ENCODE data around the gene PIK3CA. TPM values are rescaled to one million over a fixed set of nuclear protein-coding genes. Genes with fewer than 3 reads are reported as not detected.

Gene PIK3CA
- total and polyA plus RNA-seq, 10 donors = 4.9 to 40.2 (median 30.9) TPM

GRCh38 chr3:179279837-179280236 lies 131.7 kb downstream of the PIK3CA start:
- Histone ChIP-seq H3K4me1 (no peaks in the 10 kb centered on the region), H3K9me3 (no peaks in the 10 kb centered on the region), H3K27me3 (replicated peaks in 1 of 7) (peaks cover 0 to 10% (median 0%) of the 10 kb centered on the region in 7 donors), H3K27ac (no peak overlapping the region), H3K4me3 (no peak overlapping the region), H3K36me3 (no peaks in the 10 kb centered on the region)
- intact Hi-C loops (cut with DNase I; ENCODE audit: low total_unique reads) = no loop called here
- 63 to 97% (median 94%) methylated on average over 1 of the region's 1 CpG for WGBS, 5 donors
- DNase-seq = no peak
- no peak for TF ChIP-seq POLR2A (IDR thresholded peaks at IDR 0.05)

DNA sequence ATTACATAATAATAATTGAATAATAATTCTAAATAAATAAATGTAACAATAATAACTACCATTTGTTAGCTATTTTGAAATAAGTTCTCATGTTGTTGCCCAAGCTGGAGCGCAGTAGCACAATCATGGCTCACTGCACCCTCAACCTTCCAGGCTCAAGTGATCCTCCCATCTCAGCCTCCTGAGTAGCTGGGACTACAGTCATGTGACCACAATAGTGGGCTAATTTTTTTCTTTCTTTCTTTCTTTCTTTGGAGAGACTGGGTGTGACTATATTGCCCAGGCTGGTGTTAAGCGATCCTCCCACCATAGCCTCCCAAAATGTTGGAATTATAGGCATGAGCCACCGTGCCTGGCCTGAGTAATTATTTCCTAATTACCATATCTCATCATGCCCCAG lies 133.7 kb downstream of the PIK3CA start:
- Histone ChIP-seq H3K9me3 (no peaks in the 10 kb centered on the region), H3K27me3 (replicated peaks in 1 of 7) (peaks cover 0 to 10% (median 0%) of the 10 kb centered on the region in 7 donors), H3K4me1 (no peaks in the 10 kb centered on the region), H3K4me3 (no peak overlapping the region), H3K27ac (no peak overlapping the region), H3K36me3 (no peaks in the 10 kb centered on the region)
- intact Hi-C loops (cut with DNase I; ENCODE audit: low total_unique reads) = no loop called here
- 81 to 98% (median 90%) methylated on average over 2 to 3 of the region's 3 CpGs for WGBS, 5 donors
- no peak for DNase-seq
- TF ChIP-seq, protein P1, sequence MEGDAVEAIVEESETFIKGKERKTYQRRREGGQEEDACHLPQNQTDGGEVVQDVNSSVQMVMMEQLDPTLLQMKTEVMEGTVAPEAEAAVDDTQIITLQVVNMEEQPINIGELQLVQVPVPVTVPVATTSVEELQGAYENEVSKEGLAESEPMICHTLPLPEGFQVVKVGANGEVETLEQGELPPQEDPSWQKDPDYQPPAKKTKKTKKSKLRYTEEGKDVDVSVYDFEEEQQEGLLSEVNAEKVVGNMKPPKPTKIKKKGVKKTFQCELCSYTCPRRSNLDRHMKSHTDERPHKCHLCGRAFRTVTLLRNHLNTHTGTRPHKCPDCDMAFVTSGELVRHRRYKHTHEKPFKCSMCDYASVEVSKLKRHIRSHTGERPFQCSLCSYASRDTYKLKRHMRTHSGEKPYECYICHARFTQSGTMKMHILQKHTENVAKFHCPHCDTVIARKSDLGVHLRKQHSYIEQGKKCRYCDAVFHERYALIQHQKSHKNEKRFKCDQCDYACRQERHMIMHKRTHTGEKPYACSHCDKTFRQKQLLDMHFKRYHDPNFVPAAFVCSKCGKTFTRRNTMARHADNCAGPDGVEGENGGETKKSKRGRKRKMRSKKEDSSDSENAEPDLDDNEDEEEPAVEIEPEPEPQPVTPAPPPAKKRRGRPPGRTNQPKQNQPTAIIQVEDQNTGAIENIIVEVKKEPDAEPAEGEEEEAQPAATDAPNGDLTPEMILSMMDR (IDR thresholded peaks at IDR 0.05 in 8 of 11, conservative IDR thresholded peaks at IDR 0.05 in 3 of 11) = no peak
- no peak for TF ChIP-seq POLR2A (IDR thresholded peaks at IDR 0.05)
- TF ChIP-seq POLR2AphosphoS5 (IDR thresholded peaks at IDR 0.05) = no peak

GRCh38 chr3:179286331-179286730 lies 138.2 kb downstream of the PIK3CA start:
- DNase-seq = no peak
- Histone ChIP-seq H3K4me1 (no peaks in the 10 kb centered on the region), H3K4me3 (no peak overlapping the region), H3K27ac (no peak overlapping the region), H3K36me3 (no peaks in the 10 kb centered on the region), H3K9me3 (no peaks in the 10 kb centered on the region), H3K27me3 (replicated peaks in 1 of 7) (no peaks in the 10 kb centered on the region)
- TF ChIP-seq, protein P1 (IDR thresholded peaks at IDR 0.05 in 8 of 11, conservative IDR thresholded peaks at IDR 0.05 in 3 of 11) = no peak
- TF ChIP-seq POLR2A (IDR thresholded peaks at IDR 0.05) (no peak), POLR2AphosphoS5 (IDR thresholded peaks at IDR 0.05) (no peak)
- 73 to 85% (median 79%) methylated on average over 6 of the region's 6 CpGs for WGBS, 5 donors
- intact Hi-C loops (cut with DNase I; ENCODE audit: low total_unique reads) = no loop called here

DNA sequence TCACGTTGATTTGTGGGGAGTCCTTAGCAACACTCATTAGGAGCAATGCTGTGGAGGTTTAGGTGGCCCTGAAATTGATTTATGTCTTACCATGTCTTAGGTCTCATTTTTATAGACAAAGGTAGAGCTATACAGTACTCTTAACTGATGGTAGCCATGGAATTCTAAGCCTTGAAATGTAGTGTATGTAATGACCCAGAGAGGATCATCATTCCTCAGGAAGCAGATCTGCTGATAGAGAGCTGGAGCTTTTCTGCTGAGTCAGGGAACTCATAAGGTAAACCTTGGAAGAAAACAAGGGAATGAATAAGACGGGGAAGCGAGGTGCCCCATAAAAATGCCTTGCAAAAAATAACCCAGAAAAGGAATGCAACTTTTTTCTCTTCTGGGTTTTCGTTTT lies 140.7 kb downstream of the PIK3CA start:
- Histone ChIP-seq H3K27me3 (replicated peaks in 1 of 7) (no peaks in the 10 kb centered on the region), H3K27ac (no peak overlapping the region), H3K36me3 (no peaks in the 10 kb centered on the region), H3K9me3 (no peaks in the 10 kb centered on the region), H3K4me3 (no peak overlapping the region), H3K4me1 (no peaks in the 10 kb centered on the region)
- intact Hi-C loops (cut with DNase I; ENCODE audit: low total_unique reads) = no loop called here
- TF ChIP-seq POLR2A (IDR thresholded peaks at IDR 0.05) (no peak), POLR2AphosphoS5 (IDR thresholded peaks at IDR 0.05) (no peak)
- TF ChIP-seq, protein P1 (IDR thresholded peaks at IDR 0.05 in 8 of 11, conservative IDR thresholded peaks at IDR 0.05 in 3 of 11) = no peak
- DNase-seq = no peak
- WGBS, 5 donors = 56 to 78% (median 72%) methylated on average over 4 of the region's 4 CpGs

DNA sequence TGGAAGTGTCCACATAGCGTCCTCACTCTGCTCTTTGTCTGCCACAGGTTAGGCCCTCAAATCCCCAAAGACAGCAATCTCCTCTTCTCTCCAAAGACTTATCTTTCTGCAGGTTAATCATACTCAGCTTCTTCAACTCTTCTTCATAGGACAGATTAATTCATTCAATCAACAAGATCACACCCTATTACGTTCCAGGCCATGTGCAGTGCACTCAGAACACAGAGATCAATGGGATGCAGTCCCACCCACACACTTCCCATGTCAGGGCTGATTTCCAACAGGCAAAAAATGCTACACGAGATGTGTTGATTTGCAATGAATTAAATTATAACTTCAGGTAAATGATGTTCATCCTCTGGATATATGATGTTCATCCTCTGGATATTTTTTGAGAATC lies 141.1 kb downstream of the PIK3CA start:
- no peak for DNase-seq
- WGBS, 5 donors = 54 to 63% (median 59%) methylated on average over 3 of the region's 3 CpGs
- Histone ChIP-seq H3K36me3 (no peaks in the 10 kb centered on the region), H3K4me1 (no peaks in the 10 kb centered on the region), H3K27me3 (replicated peaks in 1 of 7) (no peaks in the 10 kb centered on the region), H3K9me3 (no peaks in the 10 kb centered on the region), H3K4me3 (no peak overlapping the region), H3K27ac (no peak overlapping the region)
- TF ChIP-seq POLR2AphosphoS5 (IDR thresholded peaks at IDR 0.05) = no peak
- TF ChIP-seq, protein P1 (IDR thresholded peaks at IDR 0.05 in 8 of 11, conservative IDR thresholded peaks at IDR 0.05 in 3 of 11) = no peak
- no peak for TF ChIP-seq POLR2A (IDR thresholded peaks at IDR 0.05)
- intact Hi-C loops (cut with DNase I; ENCODE audit: low total_unique reads) = no loop called here

Data from spleen (tissue), 11 donors.